GM12878 (cell line): ENCODE results near the gene ZBTB18. TPM values are rescaled to one million over a fixed set of nuclear protein-coding genes. Genes with fewer than 3 reads are reported as not detected.

Experiments
- ATAC-seq: fragments of 200-7000 bp; cut with Tn5 transposase; 3 replicates; pipeline ENCODE4 v1.9.1; 2020; ENCODE audit warnings: mild to moderate bottlenecking, moderate library complexity
- BruUV-seq: library from RNA; stranded (reverse); fragments of 400-500 nt; replicated peaks from 2 replicates; lab custom pipeline; 2021; lab: Mats Ljungman, UMichigan
- CTCF ChIA-PET: fragments of 300-600 bp; sonication (Branson Sonifier 250); formaldehyde crosslinking; extraction: SDS; loops from one replicate; lab custom pipeline; 2021; ENCODE audit warnings: inconsistent platforms; lab: Yijun Ruan, JAX
- POLR2A ChIA-PET: fragments of 350-600 bp; formaldehyde crosslinking; extraction: SDS; loops from one replicate; lab custom pipeline; 2021; ENCODE audit warnings: inconsistent platforms; lab: Charles Lee
- RAD21 ChIA-PET: fragments of 300-600 bp; sonication (Branson Sonifier 250); formaldehyde crosslinking; loops from one replicate; lab custom pipeline; 2023; ENCODE audit warnings: antibody characterized with exemption; ENCODE audit not compliant: unreplicated experiment; lab: Charles Lee
- SMC1A ChIA-PET: fragments of 300-600 bp; sonication (Branson Sonifier 250); formaldehyde crosslinking; loops from one replicate; lab custom pipeline; 2023; ENCODE audit not compliant: unreplicated experiment, uncharacterized antibody; lab: Charles Lee
- DNase-seq: peaks from one replicate; pipeline ENCODE4 v3.0.0-alpha.2; 2011; ENCODE audit warnings: low read depth, low spot score
- FAIRE-seq: peaks from 3 replicates; lab custom pipeline; 2011; peaks lifted over from hg19 to GRCh38; lab: Jason Lieb, UNC
- H2AFZ ChIP-seq: 2 replicates; pipeline ENCODE4 v1.6.0; 2011; ENCODE audit warnings: low read depth, low read length, control low read depth; ENCODE audit not compliant: control insufficient read depth
- H3K27ac ChIP-seq: 2 replicates; pipeline ENCODE4 v1.5.1; 2011; ENCODE audit warnings: control low read depth; ENCODE audit not compliant: control insufficient read depth, insufficient read depth
- H3K27me3 ChIP-seq, 2 experiments: replicated peaks in 1 of 2; 2 replicates each; pipeline versions ENCODE4 v1.6.0 to v1.6.1; 2011; ENCODE audit warnings: low read length in 1 of 2; ENCODE audit not compliant: control insufficient read depth in 2 of 2, insufficient read depth in 2 of 2
- H3K36me3 ChIP-seq, 2 experiments: 2 replicates each; pipeline ENCODE4 v1.5.1; 2011; ENCODE audit warnings: low read length in 1 of 2; ENCODE audit not compliant: control insufficient read depth in 2 of 2, insufficient read depth in 2 of 2
- H3K4me1 ChIP-seq: 2 replicates; pipeline ENCODE4 v1.6.1; 2011; ENCODE audit warnings: mild to moderate bottlenecking, low read length, moderate library complexity, mixed read lengths; ENCODE audit not compliant: control insufficient read depth, insufficient read depth
- H3K4me2 ChIP-seq: 2 replicates; pipeline ENCODE4 v1.6.0; 2011; ENCODE audit warnings: control low read depth; ENCODE audit not compliant: control insufficient read depth, insufficient read depth
- H3K4me3 ChIP-seq: fragments of 200-600 bp; sonication (generic); 2 replicates; pipeline ENCODE4 v1.5.1; 2016
- H3K79me2 ChIP-seq: 2 replicates; pipeline ENCODE4 v1.6.0; 2011; ENCODE audit warnings: low read length; ENCODE audit not compliant: control insufficient read depth, insufficient read depth
- H3K9ac ChIP-seq: 2 replicates; pipeline ENCODE4 v1.8.0; 2011; ENCODE audit warnings: low read length, control low read depth, mixed read lengths; ENCODE audit not compliant: control insufficient read depth, insufficient read depth
- H3K9me3 ChIP-seq: replicated peaks from 3 replicates; pipeline ENCODE4 v1.5.1; 2011; ENCODE audit warnings: mild to moderate bottlenecking, low read length; ENCODE audit not compliant: control insufficient read depth, insufficient read depth
- H4K20me1 ChIP-seq: 2 replicates; pipeline ENCODE4 v1.6.0; 2011; ENCODE audit not compliant: control insufficient read depth, insufficient read depth
- BCLAF1 ChIP-seq: fragments of 450-650 bp; IDR thresholded peaks from 2 replicates; pipeline ENCODE4 v1.6.1; 2017; ENCODE audit warnings: antibody characterized with exemption, mild to moderate bottlenecking, moderate library complexity
- ESRRA ChIP-seq: IDR thresholded peaks from 2 replicates; pipeline ENCODE4 v1.6.1; 2012; ENCODE audit warnings: mild to moderate bottlenecking, low read length, improper control_type of control experiment
- EZH2 ChIP-seq: IDR thresholded peaks from 2 replicates; pipeline ENCODE4 v1.6.1; 2012; ENCODE audit warnings: low read depth, mild to moderate bottlenecking, control low read depth, inconsistent platforms, low read length, borderline replicate concordance; ENCODE audit not compliant: control insufficient read depth
- IKZF2 ChIP-seq, 2 experiments: fragments of 450-650 bp; IDR thresholded peaks; 2 replicates each; pipeline ENCODE4 v1.6.1; 2017; ENCODE audit warnings: mild to moderate bottlenecking in 2 of 2, moderate library complexity in 2 of 2
- PKNOX1 ChIP-seq: fragments of 450-650 bp; IDR thresholded peaks from 2 replicates; pipeline ENCODE4 v1.6.1; 2016; ENCODE audit warnings: mild to moderate bottlenecking
- SIX5 ChIP-seq: IDR thresholded peaks from 2 replicates; pipeline ENCODE4 v1.6.1; 2011; ENCODE audit warnings: mild to moderate bottlenecking, low read depth, low read length, moderate library complexity; ENCODE audit not compliant: severe bottlenecking
- SP1 ChIP-seq: IDR thresholded peaks from one replicate; pipeline ENCODE4 v1.6.1; 2011; ENCODE audit warnings: low read depth, low read length
- SREBF1 ChIP-seq: IDR thresholded peaks from 2 replicates; pipeline ENCODE4 v1.6.1; 2012; ENCODE audit warnings: mild to moderate bottlenecking, low read length
- WGBS: methylation state at CpG from one replicate; pipeline ENCODE4 v1.1.6; 2016; ENCODE audit warnings: low lambda C conversion rate; ENCODE audit not compliant: insufficient replicate concordance, insufficient coverage; ENCODE audit errors: missing lambda C conversion rate; 5-methylcytosine and 5-hydroxymethylcytosine counted together
- in situ Hi-C: fragments of 300-500 bp; cut with MboI; formaldehyde crosslinking; loops from 9 replicates; pipeline ENCODE4 v1.14.3; 2018; ENCODE audit warnings: mixed read lengths
- intact Hi-C: fragments of 100-400 bp; cut with micrococcal nuclease; formaldehyde crosslinking; loops from one replicate; pipeline ENCODE4 v1.14.2; 2022; ENCODE audit not compliant: unreplicated experiment
- polyA plus RNA-seq, 11 experiments: library from polyadenylated mRNA; depleted of rRNA in 4 of 11; unstranded in 6 of 11; stranded (reverse) in 5 of 11; fragments of >200 nt; fragmentation: Nextera tagmentation in 4 of 11; fragmentation: Illumina TruSeq in 1 of 11; extraction: Ambion mirVana in 4 of 11; extraction: Trizol in 1 of 11; gene quantifications; 1 replicate in 1 of 11; 2 replicates in 10 of 11; pipeline versions ENCODE4 v1.2.1 to v1.2.3, GENCODE V29; 2011 to 2016; ENCODE audit warnings: inconsistent platforms in 2 of 11, missing spikeins in 2 of 11, low read depth in 1 of 11
- total RNA-seq, 4 experiments: library from RNA; depleted of rRNA in 3 of 4; stranded (reverse); fragments of >200 nt in 3 of 4; fragmentation: Illumina TruSeq in 1 of 4; extraction: Trizol in 1 of 4; gene quantifications; 2 replicates each; pipeline versions ENCODE4 v1.2.1 to v1.2.3, GENCODE V29; 2013 to 2021
- TF ChIP-seq, protein P1 (sequence below): fragments of 450-650 bp; IDR thresholded peaks from 2 replicates; pipeline ENCODE4 v1.6.1; 2018; ENCODE audit warnings: borderline replicate concordance, mild to moderate bottlenecking; ENCODE audit not compliant: partially characterized antibody
- TF ChIP-seq, protein P2 (sequence below): IDR thresholded peaks from 2 replicates; pipeline ENCODE4 v1.6.1; 2012; ENCODE audit warnings: low read depth, low read length, improper control_type of control experiment
- TF ChIP-seq, protein P3 (sequence below): IDR thresholded peaks from 2 replicates; pipeline ENCODE4 v1.6.1; 2011; ENCODE audit warnings: low read depth, mild to moderate bottlenecking, low read length, moderate library complexity, borderline replicate concordance; ENCODE audit errors: extremely low read depth
- TF ChIP-seq, protein P4 (sequence below): fragments of 450-650 bp; conservative IDR thresholded peaks from 2 replicates; pipeline ENCODE4 v1.6.1; 2017; ENCODE audit warnings: mild to moderate bottlenecking, moderate library complexity

Gene ZBTB18
- total and polyA plus RNA-seq, 10 of the 15 experiments (the other 5 are each of a cell fraction or from before 2014, with no cell fraction given): 0.27 to 8.6 (median 6.1) TPM

DNA sequence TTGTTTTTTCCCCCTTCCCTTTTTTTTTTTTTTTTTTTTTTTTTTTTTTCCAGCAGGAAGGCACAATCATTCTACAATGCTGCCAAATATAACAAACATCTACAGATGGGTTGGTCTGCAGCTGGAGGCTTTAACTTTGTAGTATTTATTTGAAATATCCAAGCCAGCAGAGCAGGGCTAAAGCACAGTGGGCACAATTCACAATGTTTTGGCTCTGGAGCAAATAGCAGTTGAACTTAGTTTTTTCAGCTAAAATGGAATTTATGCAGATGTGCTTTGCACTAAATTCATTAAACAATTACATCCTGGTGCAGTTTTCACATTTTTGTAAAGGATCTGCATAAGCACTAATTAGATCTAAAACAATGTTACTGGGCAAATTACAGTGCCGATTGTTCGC, 39.8 kb upstream of the ZBTB18 start:
- no peaks in the 10 kb centered on the region for H3K36me3 ChIP-seq
- H2AFZ ChIP-seq: no peak overlapping the region
- peaks cover 0 to 4% of the 10 kb centered on the region in 2 experiments; a peak in 1 of 4 replicates for H3K27me3 ChIP-seq
- intact Hi-C loops (no loop called here), in situ Hi-C loops (no loop called here)
- ChIA-PET SMC1A (no interaction called here), CTCF (no interaction called here), POLR2A (interaction anchor here (0.6 kb wide), 1 partner anchor 158 kb away, joined by 3 read pairs; no protein-coding TSS in a partner anchor), RAD21 (no interaction called here)
- no peaks in the 10 kb centered on the region for H3K4me1 ChIP-seq
- no peak for FAIRE-seq
- no peak overlapping the region for H3K9ac ChIP-seq
- no TSS peak for BruUV-seq
- H4K20me1 ChIP-seq: no peaks in the 10 kb centered on the region
- H3K27ac ChIP-seq: no peak overlapping the region
- H3K9me3 ChIP-seq: no peaks in the 10 kb centered on the region
- WGBS: 95% methylated on average over 2 of the region's 2 CpGs
- no peak for ATAC-seq
- no peak overlapping the region for H3K4me2 ChIP-seq
- no peaks in the 10 kb centered on the region for H3K79me2 ChIP-seq
- no peak for DNase-seq
- no peak overlapping the region for H3K4me3 ChIP-seq
- TF ChIP-seq, protein P1, sequence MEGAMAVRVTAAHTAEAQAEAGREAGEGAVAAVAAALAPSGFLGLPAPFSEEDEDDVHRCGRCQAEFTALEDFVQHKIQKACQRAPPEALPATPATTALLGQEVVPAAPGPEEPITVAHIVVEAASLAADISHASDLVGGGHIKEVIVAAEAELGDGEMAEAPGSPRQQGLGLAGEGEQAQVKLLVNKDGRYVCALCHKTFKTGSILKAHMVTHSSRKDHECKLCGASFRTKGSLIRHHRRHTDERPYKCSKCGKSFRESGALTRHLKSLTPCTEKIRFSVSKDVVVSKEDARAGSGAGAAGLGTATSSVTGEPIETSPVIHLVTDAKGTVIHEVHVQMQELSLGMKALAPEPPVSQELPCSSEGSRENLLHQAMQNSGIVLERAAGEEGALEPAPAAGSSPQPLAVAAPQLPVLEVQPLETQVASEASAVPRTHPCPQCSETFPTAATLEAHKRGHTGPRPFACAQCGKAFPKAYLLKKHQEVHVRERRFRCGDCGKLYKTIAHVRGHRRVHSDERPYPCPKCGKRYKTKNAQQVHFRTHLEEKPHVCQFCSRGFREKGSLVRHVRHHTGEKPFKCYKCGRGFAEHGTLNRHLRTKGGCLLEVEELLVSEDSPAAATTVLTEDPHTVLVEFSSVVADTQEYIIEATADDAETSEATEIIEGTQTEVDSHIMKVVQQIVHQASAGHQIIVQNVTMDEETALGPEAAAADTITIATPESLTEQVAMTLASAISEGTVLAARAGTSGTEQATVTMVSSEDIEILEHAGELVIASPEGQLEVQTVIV: no peak
- TF ChIP-seq BCLAF1 (no peak), EZH2 (no peak), IKZF2 (IDR thresholded peaks at IDR 0.05) (no peak), SREBF1 (no peak), PKNOX1 (no peak), SIX5 (no peak), ESRRA (no peak), SP1 (no peak)
- TF ChIP-seq, protein P2, sequence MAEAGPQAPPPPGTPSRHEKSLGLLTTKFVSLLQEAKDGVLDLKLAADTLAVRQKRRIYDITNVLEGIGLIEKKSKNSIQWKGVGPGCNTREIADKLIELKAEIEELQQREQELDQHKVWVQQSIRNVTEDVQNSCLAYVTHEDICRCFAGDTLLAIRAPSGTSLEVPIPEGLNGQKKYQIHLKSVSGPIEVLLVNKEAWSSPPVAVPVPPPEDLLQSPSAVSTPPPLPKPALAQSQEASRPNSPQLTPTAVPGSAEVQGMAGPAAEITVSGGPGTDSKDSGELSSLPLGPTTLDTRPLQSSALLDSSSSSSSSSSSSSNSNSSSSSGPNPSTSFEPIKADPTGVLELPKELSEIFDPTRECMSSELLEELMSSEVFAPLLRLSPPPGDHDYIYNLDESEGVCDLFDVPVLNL: no peak
- TF ChIP-seq, protein P3, sequence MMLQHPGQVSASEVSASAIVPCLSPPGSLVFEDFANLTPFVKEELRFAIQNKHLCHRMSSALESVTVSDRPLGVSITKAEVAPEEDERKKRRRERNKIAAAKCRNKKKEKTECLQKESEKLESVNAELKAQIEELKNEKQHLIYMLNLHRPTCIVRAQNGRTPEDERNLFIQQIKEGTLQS: no peak
- TF ChIP-seq, protein P4, sequence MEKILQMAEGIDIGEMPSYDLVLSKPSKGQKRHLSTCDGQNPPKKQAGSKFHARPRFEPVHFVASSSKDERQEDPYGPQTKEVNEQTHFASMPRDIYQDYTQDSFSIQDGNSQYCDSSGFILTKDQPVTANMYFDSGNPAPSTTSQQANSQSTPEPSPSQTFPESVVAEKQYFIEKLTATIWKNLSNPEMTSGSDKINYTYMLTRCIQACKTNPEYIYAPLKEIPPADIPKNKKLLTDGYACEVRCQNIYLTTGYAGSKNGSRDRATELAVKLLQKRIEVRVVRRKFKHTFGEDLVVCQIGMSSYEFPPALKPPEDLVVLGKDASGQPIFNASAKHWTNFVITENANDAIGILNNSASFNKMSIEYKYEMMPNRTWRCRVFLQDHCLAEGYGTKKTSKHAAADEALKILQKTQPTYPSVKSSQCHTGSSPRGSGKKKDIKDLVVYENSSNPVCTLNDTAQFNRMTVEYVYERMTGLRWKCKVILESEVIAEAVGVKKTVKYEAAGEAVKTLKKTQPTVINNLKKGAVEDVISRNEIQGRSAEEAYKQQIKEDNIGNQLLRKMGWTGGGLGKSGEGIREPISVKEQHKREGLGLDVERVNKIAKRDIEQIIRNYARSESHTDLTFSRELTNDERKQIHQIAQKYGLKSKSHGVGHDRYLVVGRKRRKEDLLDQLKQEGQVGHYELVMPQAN: no peak
